Measurements from ENCODE around the gene UST. TPM values are rescaled to one million over a fixed set of nuclear protein-coding genes. Genes with fewer than 3 reads are reported as not detected.

The UST gene
- total RNA-seq, 2 donors from 2014 or later: 15.3 to 16.3 TPM

DNA sequence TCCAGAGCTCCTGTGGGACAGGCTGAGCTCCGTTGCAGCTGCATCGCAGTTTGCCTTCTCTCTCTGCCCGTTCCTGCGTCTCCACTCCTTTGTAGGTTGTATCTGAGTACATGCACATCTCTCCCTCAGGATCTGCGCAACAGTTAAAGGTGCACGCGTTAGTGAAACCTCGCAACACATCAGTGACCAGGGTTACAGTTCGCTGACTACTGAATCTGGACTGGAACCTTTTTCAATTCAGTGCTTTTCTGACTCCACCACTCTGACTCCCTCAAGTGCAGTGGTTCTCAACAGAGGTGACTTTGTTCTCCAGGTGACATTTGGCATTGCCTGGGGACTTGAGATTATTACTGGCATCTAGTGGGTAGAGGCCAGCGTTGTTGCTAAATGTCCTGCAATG lies 44.0 kb downstream of the UST start:
- Mint-ChIP-seq H3K27ac (no peak overlapping the region), H3K36me3 (ENCODE audit: low read depth) (peaks cover 20% of the 10 kb centered on the region), H3K27me3 (ENCODE audit: insufficient read depth) (no peaks in the 10 kb centered on the region), H3K4me3 (no peak overlapping the region), H3K9me3 (peaks cover 22% of the 10 kb centered on the region), H3K4me1 (peaks cover 17% of the 10 kb centered on the region)
- Histone ChIP-seq H3K4me3 (ENCODE audit: low read length) (no peak overlapping the region), H3K4me1 (ENCODE audit: control insufficient read depth, insufficient read depth, low read length) (no peaks in the 10 kb centered on the region), H3K9ac (ENCODE audit: extremely low read depth, low read length, poor library complexity, severe bottlenecking) (no peak overlapping the region), H3K36me3 (ENCODE audit: control insufficient read depth, insufficient read depth, low read length) (peaks cover 4% of the 10 kb centered on the region), H3K27ac (ENCODE audit: low read depth, low read length) (no peak overlapping the region), H3K9me3 (ENCODE audit: control insufficient read depth, low read length) (peaks cover 11% of the 10 kb centered on the region), H3K27me3 (ENCODE audit: control insufficient read depth, insufficient read depth, low read length, poor library complexity, severe bottlenecking) (no peaks in the 10 kb centered on the region)
- TF ChIP-seq CTCF (conservative IDR thresholded peaks at IDR 0.05): no peak
- WGBS, 2 experiments (ENCODE audit: insufficient coverage in 1 of 2, insufficient read length in 1 of 2): 87 to 94% methylated on average over 10 of the region's 10 CpGs
- no peak for DNase-seq

DNA sequence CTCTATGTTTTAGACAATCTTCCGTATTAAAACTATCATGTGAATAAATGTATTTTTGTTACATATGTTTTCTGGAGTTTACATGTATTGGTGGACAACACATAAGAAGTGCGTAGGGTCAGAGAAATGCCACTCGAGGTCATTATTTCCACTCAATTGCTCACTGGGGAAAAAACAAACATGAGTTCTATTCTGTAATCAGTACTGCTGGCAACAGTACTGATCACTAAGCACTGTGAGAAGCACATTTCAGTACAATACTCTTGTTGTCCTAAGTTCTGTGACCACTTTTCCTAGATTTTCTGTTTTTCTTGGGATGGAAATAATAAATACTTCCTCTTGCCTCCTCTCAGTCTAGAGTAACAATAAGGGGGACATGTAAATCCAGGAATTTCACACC lies 44.5 kb downstream of the UST start:
- no peak overlapping the region for H3K4me3 ChIP-seq (ENCODE audit: low read length)
- no peak for TF ChIP-seq CTCF (conservative IDR thresholded peaks at IDR 0.05)
- H3K36me3 Mint-ChIP-seq (ENCODE audit: low read depth): peaks cover 17% of the 10 kb centered on the region
- no peak overlapping the region for H3K9ac ChIP-seq (ENCODE audit: extremely low read depth, low read length, poor library complexity, severe bottlenecking)
- H3K27me3 Mint-ChIP-seq (ENCODE audit: insufficient read depth): no peaks in the 10 kb centered on the region
- 92 to 97% methylated on average over 2 to 3 of the region's 3 CpGs for WGBS, 2 experiments (ENCODE audit: insufficient coverage in 1 of 2, insufficient read length in 1 of 2)
- no peaks in the 10 kb centered on the region for H3K27me3 ChIP-seq (ENCODE audit: control insufficient read depth, insufficient read depth, low read length, poor library complexity, severe bottlenecking)
- H3K36me3 ChIP-seq (ENCODE audit: control insufficient read depth, insufficient read depth, low read length): peaks cover 4% of the 10 kb centered on the region
- no peak overlapping the region for H3K4me3 Mint-ChIP-seq
- no peak for DNase-seq
- H3K9me3 Mint-ChIP-seq: peaks cover 22% of the 10 kb centered on the region
- no peak overlapping the region for H3K27ac Mint-ChIP-seq
- peaks cover 11% of the 10 kb centered on the region for H3K9me3 ChIP-seq (ENCODE audit: control insufficient read depth, low read length)
- H3K4me1 ChIP-seq (ENCODE audit: control insufficient read depth, insufficient read depth, low read length): no peaks in the 10 kb centered on the region
- H3K27ac ChIP-seq (ENCODE audit: low read depth, low read length): no peak overlapping the region
- peaks cover 19% of the 10 kb centered on the region for H3K4me1 Mint-ChIP-seq

- Histone ChIP-seq H3K27me3 (ENCODE audit: control insufficient read depth, insufficient read depth, low read length, poor library complexity, severe bottlenecking) (no peaks in the 10 kb centered on the region), H3K4me3 (ENCODE audit: low read length) (no peak overlapping the region), H3K27ac (ENCODE audit: low read depth, low read length) (no peak overlapping the region), H3K36me3 (ENCODE audit: control insufficient read depth, insufficient read depth, low read length) (peaks cover 4% of the 10 kb centered on the region), H3K9ac (ENCODE audit: extremely low read depth, low read length, poor library complexity, severe bottlenecking) (no peak overlapping the region), H3K9me3 (ENCODE audit: control insufficient read depth, low read length) (peaks cover 11% of the 10 kb centered on the region), H3K4me1 (ENCODE audit: control insufficient read depth, insufficient read depth, low read length) (no peaks in the 10 kb centered on the region)
- DNase-seq: no peak
- peaks cover 13% of the 10 kb centered on the region for H3K9me3 Mint-ChIP-seq
- H3K27ac Mint-ChIP-seq: no peak overlapping the region
- no peak for TF ChIP-seq CTCF (conservative IDR thresholded peaks at IDR 0.05)
- WGBS, 2 experiments (ENCODE audit: insufficient coverage in 1 of 2, insufficient read length in 1 of 2): 93% methylated on average over 2 of the region's 2 CpGs; no CpG with 5 or more reads in 1 of the 2 experiments
- H3K4me3 Mint-ChIP-seq: no peak overlapping the region
- H3K27me3 Mint-ChIP-seq (ENCODE audit: insufficient read depth): no peaks in the 10 kb centered on the region
- peaks cover 32% of the 10 kb centered on the region for H3K4me1 Mint-ChIP-seq
- peaks cover 14% of the 10 kb centered on the region for H3K36me3 Mint-ChIP-seq (ENCODE audit: low read depth)
These were observed 46.9 kb downstream of the UST start for GRCh38 chr6:148793721-148794120.
